ENCODE measurements around the gene PTPRT. TPM values are rescaled to one million over a fixed set of nuclear protein-coding genes. Genes with fewer than 3 reads are reported as not detected.

Gene PTPRT
- total RNA-seq, 4 donors from 2014 or later, result 0.04 TPM; not detected in 3

DNA sequence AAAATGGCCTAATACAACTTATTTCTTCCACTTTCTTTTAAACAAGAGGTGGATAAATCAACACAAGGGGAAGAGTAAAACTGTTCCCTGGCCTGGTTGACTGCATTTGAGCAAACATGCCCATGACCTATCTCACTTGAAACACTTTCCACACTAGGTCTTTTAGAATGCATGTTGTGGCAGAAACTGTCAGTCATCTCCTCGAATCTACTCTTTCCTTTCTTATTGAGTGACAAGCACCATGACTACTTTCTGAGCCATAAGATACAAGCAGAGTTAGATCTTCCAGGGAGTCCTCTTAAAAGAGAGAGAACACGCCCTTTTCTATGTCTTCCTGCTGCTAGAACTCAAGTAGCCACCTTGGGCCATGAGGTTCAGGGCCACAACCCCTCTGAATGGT, 66.5 kb downstream of the PTPRT start:
- Histone ChIP-seq H3K27me3 (peaks cover 3% of the 10 kb centered on the region), H3K36me3 (no peaks in the 10 kb centered on the region), H3K9me3 (no peaks in the 10 kb centered on the region), H3K4me3 (no peak overlapping the region), H3K27ac (no peak overlapping the region), H3K4me1 (no peaks in the 10 kb centered on the region)
- TF ChIP-seq CTCF (IDR thresholded peaks at IDR 0.05) (no peak), POLR2AphosphoS5 (IDR thresholded peaks at IDR 0.05) (no peak), EP300 (IDR thresholded peaks at IDR 0.05) (no peak), POLR2A (IDR thresholded peaks at IDR 0.05) (no peak)
- ATAC-seq, result no peak
- WGBS, 2 donors (ENCODE audit: low coverage in 1 of 2), result 56 to 63% methylated on average over 1 to 2 of the region's 2 CpGs

GRCh38 chr20:43119720-43120119, 70.0 kb downstream of the PTPRT start:
- H3K4me1 ChIP-seq, result no peaks in the 10 kb centered on the region
- no peaks in the 10 kb centered on the region for H3K9me3 ChIP-seq
- no peak for TF ChIP-seq POLR2A (IDR thresholded peaks at IDR 0.05)
- TF ChIP-seq EP300 (IDR thresholded peaks at IDR 0.05), result no peak
- TF ChIP-seq POLR2AphosphoS5 (IDR thresholded peaks at IDR 0.05), result no peak
- TF ChIP-seq CTCF (IDR thresholded peaks at IDR 0.05), result no peak
- no peak overlapping the region for H3K27ac ChIP-seq
- H3K4me3 ChIP-seq, result no peak overlapping the region
- ATAC-seq, result no peak
- no peaks in the 10 kb centered on the region for H3K36me3 ChIP-seq
- WGBS, 2 donors (ENCODE audit: low coverage in 1 of 2), result 75 to 80% methylated on average over 2 of the region's 2 CpGs
- H3K27me3 ChIP-seq, result peaks cover 16% of the 10 kb centered on the region

- 44 to 46% methylated on average over 3 to 5 of the region's 5 CpGs for WGBS, 2 donors (ENCODE audit: low coverage in 1 of 2)
- TF ChIP-seq POLR2A (IDR thresholded peaks at IDR 0.05) (no peak), EP300 (IDR thresholded peaks at IDR 0.05) (no peak), POLR2AphosphoS5 (IDR thresholded peaks at IDR 0.05) (no peak), CTCF (IDR thresholded peaks at IDR 0.05) (no peak)
- Histone ChIP-seq H3K4me3 (no peak overlapping the region), H3K36me3 (no peaks in the 10 kb centered on the region), H3K27ac (no peak overlapping the region), H3K4me1 (no peaks in the 10 kb centered on the region), H3K9me3 (no peaks in the 10 kb centered on the region), H3K27me3 (peaks cover 20% of the 10 kb centered on the region)
- ATAC-seq, result no peak
Observed at GRCh38 chr20:43102394-43102793, 87.3 kb downstream of the PTPRT start.

- Histone ChIP-seq H3K9me3 (peaks cover 0 to 12% (median 0%) of the 10 kb centered on the region in 3 donors), H3K27ac (no peak overlapping the region), H3K4me3 (no peak overlapping the region), H3K36me3 (no peaks in the 10 kb centered on the region), H3K27me3 (peaks cover 22% of the 10 kb centered on the region), H3K4me1 (no peaks in the 10 kb centered on the region)
- WGBS, 2 donors (ENCODE audit: low coverage in 1 of 2), result 20 to 60% methylated on average over 1 of the region's 5 CpGs
- no peak for ATAC-seq
- TF ChIP-seq EP300 (IDR thresholded peaks at IDR 0.05) (no peak), POLR2A (IDR thresholded peaks at IDR 0.05) (no peak)
Observed at GRCh38 chr20:43096931-43097260, 92.8 kb downstream of the PTPRT start.

DNA sequence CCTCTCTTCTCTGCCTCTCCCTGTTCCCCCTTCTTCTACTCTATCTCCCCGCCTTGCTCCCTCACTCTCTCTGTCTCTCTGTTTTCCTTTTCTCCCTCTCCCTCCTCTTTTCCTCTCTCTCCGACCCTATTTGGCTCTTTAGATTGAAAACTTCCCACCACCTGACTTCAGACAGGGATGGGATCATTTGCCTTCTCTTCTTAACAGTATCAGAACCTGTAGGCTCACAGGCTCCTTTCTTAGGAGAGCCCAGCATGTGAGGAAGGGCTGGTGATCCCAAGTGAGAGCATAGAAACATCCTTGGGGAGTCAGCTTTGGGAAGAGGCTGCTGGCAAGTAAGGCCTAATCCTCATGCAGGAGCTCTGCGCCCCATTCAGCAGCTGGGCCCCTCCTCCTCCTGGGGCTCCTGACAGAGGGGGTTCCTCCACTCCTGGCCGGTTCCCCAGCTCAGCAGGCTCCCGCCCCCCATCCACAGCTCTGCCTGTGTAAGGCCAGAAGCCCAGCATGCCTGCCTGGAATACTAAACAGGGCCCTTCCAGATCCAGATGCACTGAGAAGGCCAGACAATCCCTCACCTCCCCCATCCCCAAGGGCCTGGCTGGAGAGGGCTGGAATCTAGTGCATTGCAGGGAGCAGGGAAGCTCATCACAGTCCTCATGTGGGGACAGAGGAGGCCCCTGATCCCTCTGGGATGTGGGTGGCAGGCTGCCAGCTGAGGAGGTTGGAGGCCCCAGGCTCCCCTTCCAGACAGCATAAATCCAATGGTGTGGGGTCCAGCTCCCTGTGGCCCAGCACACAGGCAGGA, 93.4 kb downstream of the PTPRT start:
- Histone ChIP-seq H3K9me3 (peaks cover 0 to 12% (median 0%) of the 10 kb centered on the region in 3 donors), H3K27me3 (peaks cover 22% of the 10 kb centered on the region), H3K4me1 (no peaks in the 10 kb centered on the region), H3K27ac (no peak overlapping the region), H3K36me3 (no peaks in the 10 kb centered on the region), H3K4me3 (no peak overlapping the region)
- TF ChIP-seq POLR2AphosphoS5 (IDR thresholded peaks at IDR 0.05), result no peak
- TF ChIP-seq CTCF (IDR thresholded peaks at IDR 0.05), result no peak
- no peak for TF ChIP-seq EP300 (IDR thresholded peaks at IDR 0.05)
- TF ChIP-seq POLR2A (IDR thresholded peaks at IDR 0.05), result no peak
- ATAC-seq, result no peak
- WGBS, 2 donors (ENCODE audit: low coverage in 1 of 2), result 22% methylated on average over 5 of the region's 5 CpGs; no CpG with 5 or more reads in 1 of the 2 donors

All from gastroesophageal sphincter (tissue), 4 donors.